ENCODE measurements around the gene C11orf98. TPM values are rescaled to one million over a fixed set of nuclear protein-coding genes. Genes with fewer than 3 reads are reported as not detected.
"Not testable (repeated sequence)": the region's sequence is repeated elsewhere in the genome, so short reads cannot be mapped to it uniquely, and the experiment has no call there.

C11orf98 gene
- total RNA-seq, 4 donors from 2014 or later, result 12.5 to 53.7 (median 37.7) TPM

DNA sequence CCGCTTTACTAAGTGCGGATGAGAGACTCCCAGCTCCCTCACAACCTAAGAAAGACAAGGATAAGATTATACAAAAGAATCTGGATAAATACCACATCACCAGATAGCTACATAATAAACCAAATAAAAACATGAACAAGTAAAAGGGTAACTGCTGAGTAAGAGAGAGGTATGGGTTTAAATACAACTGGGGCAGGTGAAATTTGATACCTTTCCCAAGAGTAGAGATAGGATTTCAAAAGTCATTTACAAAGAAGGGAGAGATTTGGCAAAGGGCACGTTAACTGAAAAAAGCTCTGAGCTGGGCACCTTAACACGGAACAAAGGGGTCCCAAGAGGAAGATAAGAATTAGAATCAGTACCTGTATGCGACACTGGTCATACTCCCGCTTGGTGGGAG, 12.1 kb upstream of the C11orf98 start:
- TF ChIP-seq, protein P1, sequence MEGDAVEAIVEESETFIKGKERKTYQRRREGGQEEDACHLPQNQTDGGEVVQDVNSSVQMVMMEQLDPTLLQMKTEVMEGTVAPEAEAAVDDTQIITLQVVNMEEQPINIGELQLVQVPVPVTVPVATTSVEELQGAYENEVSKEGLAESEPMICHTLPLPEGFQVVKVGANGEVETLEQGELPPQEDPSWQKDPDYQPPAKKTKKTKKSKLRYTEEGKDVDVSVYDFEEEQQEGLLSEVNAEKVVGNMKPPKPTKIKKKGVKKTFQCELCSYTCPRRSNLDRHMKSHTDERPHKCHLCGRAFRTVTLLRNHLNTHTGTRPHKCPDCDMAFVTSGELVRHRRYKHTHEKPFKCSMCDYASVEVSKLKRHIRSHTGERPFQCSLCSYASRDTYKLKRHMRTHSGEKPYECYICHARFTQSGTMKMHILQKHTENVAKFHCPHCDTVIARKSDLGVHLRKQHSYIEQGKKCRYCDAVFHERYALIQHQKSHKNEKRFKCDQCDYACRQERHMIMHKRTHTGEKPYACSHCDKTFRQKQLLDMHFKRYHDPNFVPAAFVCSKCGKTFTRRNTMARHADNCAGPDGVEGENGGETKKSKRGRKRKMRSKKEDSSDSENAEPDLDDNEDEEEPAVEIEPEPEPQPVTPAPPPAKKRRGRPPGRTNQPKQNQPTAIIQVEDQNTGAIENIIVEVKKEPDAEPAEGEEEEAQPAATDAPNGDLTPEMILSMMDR (IDR thresholded peaks at IDR 0.05), result no peak
- TF ChIP-seq POLR2AphosphoS5 (IDR thresholded peaks at IDR 0.05) (no peak), EP300 (IDR thresholded peaks at IDR 0.05; ENCODE audit: low read depth) (no peak), POLR2A (IDR thresholded peaks at IDR 0.05) (no peak)
- no peak for DNase-seq
- in situ Hi-C loops (cut with MboI; ENCODE audit: low pct_ligation_motif_present in 1 of 4, low pct_unique_long_range_greater_than_20kb in 1 of 4, low sequenced_read_pairs in 3 of 4), result loop anchor here in 2 of 4 donors (25.0 kb wide), 2 partner anchors 265 to 290 kb away; partner anchors contain the start of gene SCGB1A1 (in 1 of the 2)
- WGBS, 2 donors (ENCODE audit: low coverage in 1 of 2), result 82 to 88% methylated on average over 6 of the region's 6 CpGs
- no peak overlapping the region for H3K27ac ChIP-seq
- no peaks in the 10 kb centered on the region for H3K27me3 ChIP-seq
- no peak overlapping the region for H3K4me3 ChIP-seq
- H3K4me1 ChIP-seq, result peaks cover 24 to 41% (median 26%) of the 10 kb centered on the region in 4 donors
- peaks cover 0 to 15% (median 3%) of the 10 kb centered on the region in 4 donors for H3K36me3 ChIP-seq
- no peaks in the 10 kb centered on the region for H3K9me3 ChIP-seq
- intact Hi-C loops (cut with DNase I; ENCODE audit: low total_unique reads), result no loop called here

DNA sequence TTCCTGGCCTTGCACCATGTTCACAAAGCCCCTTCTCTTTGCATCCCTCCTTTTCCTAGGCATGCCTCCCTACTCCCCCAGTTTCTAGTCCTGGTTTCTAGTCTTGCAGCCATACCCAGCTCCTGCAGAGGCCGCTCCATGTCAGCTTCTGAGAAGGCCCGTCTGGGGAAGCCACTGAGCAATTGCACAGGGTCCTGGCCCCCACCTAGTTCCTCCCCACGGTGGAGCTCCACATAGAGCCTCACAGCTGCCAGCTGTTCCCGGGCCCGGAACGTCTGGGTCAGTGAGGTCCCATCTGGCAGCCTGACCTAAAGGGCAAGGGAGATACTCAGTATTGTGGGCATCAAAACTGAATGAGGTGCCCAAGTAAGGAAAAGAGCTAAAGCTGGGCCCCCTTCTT, 11.7 kb upstream of the C11orf98 start:
- no peak for DNase-seq
- Histone ChIP-seq H3K36me3 (peaks cover 0 to 15% (median 3%) of the 10 kb centered on the region in 4 donors), H3K27me3 (no peaks in the 10 kb centered on the region), H3K4me1 (peaks cover 24 to 41% (median 26%) of the 10 kb centered on the region in 4 donors), H3K4me3 (no peak overlapping the region), H3K9me3 (no peaks in the 10 kb centered on the region), H3K27ac (no peak overlapping the region)
- intact Hi-C loops (cut with DNase I; ENCODE audit: low total_unique reads), result no loop called here
- in situ Hi-C loops (cut with MboI; ENCODE audit: low pct_ligation_motif_present in 1 of 4, low pct_unique_long_range_greater_than_20kb in 1 of 4, low sequenced_read_pairs in 3 of 4), result loop anchor here in 2 of 4 donors (25.0 kb wide), 2 partner anchors 264 to 289 kb away; partner anchors contain the start of gene SCGB1A1 (in 1 of the 2)
- 43 to 60% methylated on average over 4 to 6 of the region's 6 CpGs for WGBS, 2 donors (ENCODE audit: low coverage in 1 of 2)
- TF ChIP-seq POLR2A (IDR thresholded peaks at IDR 0.05) (no peak), EP300 (IDR thresholded peaks at IDR 0.05; ENCODE audit: low read depth) (no peak), POLR2AphosphoS5 (IDR thresholded peaks at IDR 0.05) (no peak)
- TF ChIP-seq, protein P1 (IDR thresholded peaks at IDR 0.05), result no peak

DNA sequence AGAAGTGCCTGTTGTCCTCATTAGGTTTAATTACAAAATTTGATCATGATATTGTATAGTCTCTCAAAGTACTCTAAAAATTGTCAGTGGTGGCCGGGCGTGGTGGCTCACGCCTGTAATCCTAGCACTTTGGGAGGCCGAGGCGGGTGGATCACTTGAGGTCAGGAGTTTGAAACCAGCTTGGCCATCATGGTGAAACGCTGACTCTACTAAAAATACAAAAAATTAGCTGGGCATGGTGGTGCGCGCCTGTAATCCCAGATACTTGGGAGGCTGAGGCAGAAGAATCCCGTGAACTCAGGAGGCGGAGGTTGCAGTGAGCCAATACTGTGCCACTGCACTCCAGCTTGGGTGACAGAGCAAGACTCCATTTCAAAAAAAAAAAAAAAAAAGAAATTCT, 10.4 kb upstream of the C11orf98 start:
- in situ Hi-C loops (cut with MboI; ENCODE audit: low pct_ligation_motif_present in 1 of 4, low pct_unique_long_range_greater_than_20kb in 1 of 4, low sequenced_read_pairs in 3 of 4), result loop anchor here in 2 of 4 donors (25.0 kb wide), 2 partner anchors 263 to 288 kb away; partner anchors contain the start of gene SCGB1A1 (in 1 of the 2)
- peaks cover 28 to 46% (median 34%) of the 10 kb centered on the region in 4 donors for H3K4me1 ChIP-seq
- H3K4me3 ChIP-seq; H3K27me3 ChIP-seq; DNase-seq; H3K27ac ChIP-seq; intact Hi-C loops (cut with DNase I; ENCODE audit: low total_unique reads); H3K9me3 ChIP-seq: not testable (repeated sequence)
- H3K36me3 ChIP-seq, result peaks cover 0 to 15% (median 3%) of the 10 kb centered on the region in 4 donors
- 86 to 89% methylated on average over 10 of the region's 10 CpGs for WGBS, 2 donors (ENCODE audit: low coverage in 1 of 2)

DNA sequence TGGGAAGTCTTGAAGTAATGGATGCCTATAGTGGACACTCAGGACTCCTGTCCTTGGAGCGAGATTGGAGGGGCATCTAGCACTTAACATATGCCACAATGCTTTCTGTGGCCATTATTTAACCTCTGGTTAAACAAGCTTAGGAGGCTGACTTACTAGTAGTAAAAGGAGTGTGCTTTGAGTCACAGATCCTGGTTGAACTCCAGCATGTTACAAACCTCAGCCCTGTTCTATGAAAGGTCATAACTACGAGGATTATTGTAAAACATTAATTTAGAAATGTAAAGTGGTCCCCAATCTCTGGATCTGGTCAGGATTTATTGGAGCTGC, 8.2 kb upstream of the C11orf98 start:
- DNase-seq, result no peak
- H3K36me3 ChIP-seq, result peaks cover 0 to 15% (median 3%) of the 10 kb centered on the region in 4 donors
- intact Hi-C loops (cut with DNase I; ENCODE audit: low total_unique reads), result no loop called here
- no peaks in the 10 kb centered on the region for H3K27me3 ChIP-seq
- WGBS, 2 donors (ENCODE audit: low coverage in 1 of 2), result 33 to 65% methylated on average over 1 to 2 of the region's 2 CpGs
- H3K4me1 ChIP-seq, result peaks cover 21 to 51% (median 36%) of the 10 kb centered on the region in 4 donors
- H3K4me3 ChIP-seq, result peak overlapping the region in 1 of 4 donors; percentile 79
- in situ Hi-C loops (cut with MboI; ENCODE audit: low pct_ligation_motif_present in 1 of 4, low pct_unique_long_range_greater_than_20kb in 1 of 4, low sequenced_read_pairs in 3 of 4), result no loop called here
- TF ChIP-seq, protein P1 (IDR thresholded peaks at IDR 0.05), result no peak
- TF ChIP-seq EP300 (IDR thresholded peaks at IDR 0.05; ENCODE audit: low read depth) (no peak), POLR2A (IDR thresholded peaks at IDR 0.05) (no peak), POLR2AphosphoS5 (IDR thresholded peaks at IDR 0.05) (no peak)
- H3K9me3 ChIP-seq, result no peaks in the 10 kb centered on the region
- peak overlapping the region; percentile 92 to 93 (median 93) for H3K27ac ChIP-seq

Data from transverse colon (tissue), 4 donors.